NCI-H2029 (cell line): ENCODE results near the gene CDK15.

Source experiments
- DNase-seq: peaks from one replicate; lab custom pipeline; 2025; lab: John Stamatoyannopoulos, UW

The CDK15 gene

GRCh38 chr2:201866643-201867473 is 60.5 kb downstream of the CDK15 start:
- no peak for DNase-seq

DNA sequence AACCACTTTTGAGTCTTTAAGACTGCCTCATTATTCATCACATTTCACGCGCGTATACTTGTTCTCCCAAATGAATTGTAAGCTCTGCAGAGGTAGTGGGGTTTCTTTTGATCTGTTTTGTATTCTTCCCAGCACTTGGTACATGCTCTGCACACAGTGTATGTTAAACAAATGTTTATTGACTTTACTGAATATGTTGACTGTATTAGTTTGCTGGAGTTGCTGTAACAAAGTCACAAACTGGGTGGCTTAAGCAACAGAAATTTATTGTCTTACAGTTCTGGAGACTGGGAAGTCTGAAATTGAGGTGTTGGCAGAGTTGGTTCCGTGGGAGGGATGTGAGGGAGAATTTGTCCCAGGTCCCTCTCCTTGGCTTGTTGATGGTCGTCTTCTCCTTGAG is 65.1 kb downstream of the CDK15 start:
- DNase-seq, result no peak

DNA sequence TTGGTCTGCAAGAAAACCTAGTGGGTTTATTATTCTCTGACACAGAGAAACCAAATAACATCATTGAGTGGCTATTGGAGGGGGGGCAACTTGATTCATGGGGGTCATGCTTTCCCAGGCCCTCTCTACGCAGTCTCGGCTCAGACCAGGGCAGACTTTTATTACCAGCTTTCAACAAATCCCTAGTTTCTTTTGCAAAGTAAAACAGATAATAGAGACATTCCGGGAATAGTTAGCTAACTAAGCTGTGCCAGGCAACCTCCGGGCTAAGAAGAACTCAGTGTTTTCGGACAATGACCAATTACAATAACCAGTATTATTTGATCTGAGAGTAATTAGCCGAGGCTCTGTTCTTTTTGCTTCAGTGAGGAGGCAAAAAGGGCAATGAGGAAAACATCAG is 66.3 kb downstream of the CDK15 start:
- DNase-seq, result no peak

GRCh38 chr2:201879996-201880395 is 73.7 kb downstream of the CDK15 start:
- DNase-seq, result no peak

GRCh38 chr2:201880579-201880978 is 74.2 kb downstream of the CDK15 start:
- no peak for DNase-seq

DNA sequence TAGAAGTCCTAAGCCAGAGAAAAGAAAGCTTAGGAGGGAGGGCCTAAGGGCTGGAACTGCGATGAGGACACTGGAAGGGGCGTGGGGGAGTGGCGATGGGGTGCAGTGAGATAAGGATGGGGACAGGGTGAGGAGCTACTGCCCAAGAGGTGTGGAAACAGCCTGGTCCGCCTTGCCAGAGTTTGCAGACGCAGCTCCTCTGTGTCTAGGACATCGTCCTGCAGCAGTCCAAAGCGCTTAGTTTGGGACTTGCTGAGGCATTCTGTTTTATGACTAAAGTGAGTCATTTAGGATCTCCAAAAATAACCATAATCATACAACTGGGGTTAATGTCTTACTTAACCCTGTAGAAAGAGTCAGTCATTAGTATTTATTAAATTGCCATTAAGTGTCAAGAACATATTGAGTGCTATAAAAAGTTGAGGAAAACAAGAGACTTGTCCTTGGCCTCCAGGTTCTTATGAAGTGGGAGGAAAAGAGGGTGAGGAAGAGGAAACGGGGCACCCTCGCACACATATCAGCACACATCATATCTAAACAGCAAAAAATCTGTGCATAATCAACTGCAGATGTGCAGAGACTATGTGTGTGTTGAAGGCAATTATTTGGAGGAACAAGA is 74.8 kb downstream of the CDK15 start:
- no peak for DNase-seq

DNA sequence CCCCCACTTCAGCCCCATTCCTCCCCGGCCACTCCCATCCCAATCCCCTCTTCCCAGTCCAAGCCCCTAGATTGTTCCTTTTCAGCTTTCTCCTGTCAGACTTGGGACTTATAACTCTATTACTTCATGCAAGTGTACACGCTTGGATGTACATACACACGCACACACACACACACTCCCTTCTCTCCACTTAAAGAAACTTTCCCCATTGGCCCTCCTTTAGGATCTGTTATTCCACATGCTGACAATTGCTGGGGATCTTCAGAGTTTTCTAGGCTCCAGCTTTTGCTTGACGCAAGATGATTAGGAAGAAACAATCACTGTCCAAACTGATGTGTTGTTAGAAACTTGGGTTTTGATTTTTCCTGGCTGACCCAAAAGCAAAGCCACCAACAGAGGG is 75.4 kb downstream of the CDK15 start:
- DNase-seq, result no peak

DNA sequence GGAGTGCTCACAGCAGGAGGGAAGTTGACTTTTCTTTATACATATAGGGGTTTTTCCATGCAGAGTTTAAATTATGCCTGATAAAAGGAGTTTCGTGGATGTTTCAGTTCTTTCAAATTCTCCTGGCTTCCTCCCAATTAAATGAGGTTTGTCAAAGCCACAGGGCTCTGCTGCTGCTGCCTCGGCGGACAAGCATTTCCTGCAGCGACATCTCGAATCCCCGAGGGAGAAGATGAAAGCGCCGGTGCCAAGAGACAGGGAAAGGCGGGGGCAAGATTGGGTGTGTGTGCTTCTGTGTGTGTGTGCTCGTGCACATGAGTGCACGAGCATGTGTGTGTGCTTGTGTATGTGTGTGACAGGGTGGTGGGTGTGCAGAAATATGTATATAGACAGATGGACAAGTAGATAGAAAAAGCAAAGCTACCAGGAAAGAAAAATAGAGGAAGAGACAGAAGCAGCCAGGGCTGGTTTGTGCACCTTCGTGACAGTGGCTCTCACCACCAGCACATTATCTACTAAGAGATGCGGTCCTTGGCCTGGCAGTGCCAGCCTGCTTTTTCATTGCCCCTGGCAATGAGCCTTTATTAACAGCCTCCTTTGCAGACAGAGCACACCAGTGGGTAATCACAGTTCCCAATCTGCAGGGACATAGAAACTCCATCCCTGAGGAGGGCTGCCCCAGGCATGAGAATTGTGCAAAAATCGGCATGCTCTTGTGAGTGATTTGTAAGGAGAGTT is 76.2 kb downstream of the CDK15 start:
- DNase-seq, result no peak

- DNase-seq, result no peak
Observed at GRCh38 chr2:201883606-201884369, 77.5 kb downstream of the CDK15 start.

DNA sequence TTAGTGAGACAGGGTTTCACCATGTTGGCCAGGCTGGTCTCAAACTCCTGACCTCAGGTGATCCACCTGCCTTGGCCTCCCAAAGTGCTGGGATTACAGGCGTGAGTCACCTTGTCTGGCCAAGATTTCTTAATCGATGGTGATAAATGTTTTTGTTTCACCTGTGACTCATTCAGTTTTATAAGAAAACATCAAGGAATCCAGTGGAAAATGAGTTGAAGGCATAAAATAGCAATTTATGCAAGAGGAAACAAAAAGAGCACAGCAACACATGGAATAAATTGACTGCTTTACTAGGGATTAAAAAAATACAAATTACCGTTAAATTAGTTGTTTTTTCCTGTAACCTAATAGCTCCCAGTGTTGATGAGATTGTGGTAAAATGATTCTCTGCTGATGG is 80.2 kb downstream of the CDK15 start:
- DNase-seq, result no peak

GRCh38 chr2:201887773-201888425 is 81.6 kb downstream of the CDK15 start:
- DNase-seq, result no peak

DNA sequence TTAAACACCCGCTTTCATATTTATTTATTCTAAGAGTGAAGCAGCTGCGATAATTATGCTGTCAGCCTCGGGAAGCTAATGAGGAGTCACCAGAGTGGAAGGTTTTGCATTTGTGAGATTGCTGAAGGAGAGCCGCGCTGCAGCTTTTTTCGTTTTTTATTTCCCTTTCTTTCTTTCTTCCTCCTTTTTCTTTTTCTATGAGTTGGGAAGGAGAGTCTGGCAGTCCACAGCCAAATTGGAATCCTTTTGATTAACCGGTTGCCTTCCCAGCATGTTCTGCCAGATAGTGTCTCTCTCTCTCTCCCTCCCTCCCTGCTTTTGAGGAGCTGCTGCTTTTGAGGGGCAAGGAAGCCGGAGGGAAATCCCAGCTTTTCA is 82.1 kb downstream of the CDK15 start:
- no peak for DNase-seq

DNA sequence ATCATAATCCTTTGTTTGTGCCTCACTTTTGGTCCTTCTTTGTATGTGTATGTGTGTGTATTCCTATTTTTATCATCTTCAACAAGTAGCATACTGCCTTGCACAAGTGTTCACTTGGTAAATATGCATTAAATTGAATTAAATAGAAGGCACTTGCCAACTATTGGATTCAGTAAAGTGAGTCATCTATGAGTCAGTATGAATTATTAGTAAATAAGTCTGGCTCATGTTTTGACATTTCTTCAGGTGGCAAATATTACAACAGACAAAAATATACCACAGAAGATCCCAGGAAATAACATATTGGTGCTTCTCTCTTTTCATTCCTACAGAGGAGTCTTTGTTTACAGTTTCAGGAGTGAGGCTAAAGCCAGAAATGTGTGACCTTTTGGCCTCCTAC is 84.1 kb downstream of the CDK15 start:
- DNase-seq, result no peak

- DNase-seq, result no peak
Observed at GRCh38 chr2:201891676-201892075, 85.3 kb downstream of the CDK15 start.

DNA sequence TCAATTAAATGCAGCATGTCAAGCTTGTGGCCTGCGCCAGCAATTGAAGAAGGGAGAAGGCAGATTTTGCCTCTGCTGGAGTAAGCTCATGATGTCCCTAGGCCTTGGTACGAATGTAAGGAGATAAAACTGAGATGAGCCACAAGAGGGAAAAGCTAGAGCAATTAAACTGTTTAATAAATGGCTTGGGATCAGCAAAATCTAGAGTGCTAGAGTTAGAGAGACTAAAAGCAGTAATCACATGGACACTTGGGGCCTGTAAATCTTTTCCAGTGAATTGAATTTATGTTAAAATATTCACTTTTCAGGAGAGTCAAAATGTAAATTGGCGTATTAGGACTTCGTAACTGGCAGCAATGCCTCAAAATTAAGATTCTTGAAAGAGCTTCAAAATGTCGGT is 86.2 kb downstream of the CDK15 start:
- no peak for DNase-seq

- DNase-seq, result no peak
Observed at GRCh38 chr2:201900362-201900761, 94.0 kb downstream of the CDK15 start.

GRCh38 chr2:201901786-201902185 is 95.4 kb downstream of the CDK15 start:
- no peak for DNase-seq

DNA sequence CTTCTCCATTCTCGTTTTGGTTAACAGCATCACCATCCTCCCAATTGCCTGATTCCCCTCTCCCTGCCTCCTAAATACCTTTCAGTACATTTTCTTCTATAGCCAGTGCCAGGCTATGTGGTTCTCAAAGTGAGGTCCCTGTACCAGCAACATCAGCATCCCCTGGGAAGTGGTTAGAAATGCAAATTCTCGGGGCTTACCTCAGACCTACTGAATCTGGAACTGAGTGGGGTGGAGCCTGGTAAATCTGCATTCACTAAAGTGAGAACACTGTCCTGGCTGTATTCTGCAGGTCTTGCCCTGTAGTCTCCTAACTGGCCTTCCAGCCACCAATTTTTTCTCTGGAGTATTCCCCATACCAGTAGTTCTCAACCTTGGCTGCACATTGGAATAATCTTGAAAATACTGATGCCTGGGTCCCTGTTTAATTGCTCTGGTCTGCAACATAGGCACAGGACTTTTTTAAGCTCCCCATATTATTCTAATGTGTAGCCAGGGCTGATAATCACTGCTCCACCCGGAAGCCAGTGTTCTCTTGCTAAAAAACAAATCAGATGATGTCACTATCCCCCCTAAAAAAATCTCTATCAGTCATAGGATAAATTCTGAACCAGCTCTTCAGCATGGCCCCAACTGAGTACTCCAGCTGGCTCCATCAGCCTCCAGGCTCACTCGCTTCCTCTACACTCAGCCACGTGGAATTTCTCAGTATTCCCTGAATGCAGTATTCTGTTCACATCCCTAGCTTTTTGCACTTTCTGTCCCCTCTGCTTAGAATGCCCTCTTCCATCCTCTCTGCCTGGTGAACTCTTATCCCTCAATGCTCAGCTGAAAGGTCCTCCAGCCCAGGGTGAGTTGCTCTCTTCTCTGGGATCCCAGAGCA is 98.4 kb downstream of the CDK15 start:
- no peak for DNase-seq

DNA sequence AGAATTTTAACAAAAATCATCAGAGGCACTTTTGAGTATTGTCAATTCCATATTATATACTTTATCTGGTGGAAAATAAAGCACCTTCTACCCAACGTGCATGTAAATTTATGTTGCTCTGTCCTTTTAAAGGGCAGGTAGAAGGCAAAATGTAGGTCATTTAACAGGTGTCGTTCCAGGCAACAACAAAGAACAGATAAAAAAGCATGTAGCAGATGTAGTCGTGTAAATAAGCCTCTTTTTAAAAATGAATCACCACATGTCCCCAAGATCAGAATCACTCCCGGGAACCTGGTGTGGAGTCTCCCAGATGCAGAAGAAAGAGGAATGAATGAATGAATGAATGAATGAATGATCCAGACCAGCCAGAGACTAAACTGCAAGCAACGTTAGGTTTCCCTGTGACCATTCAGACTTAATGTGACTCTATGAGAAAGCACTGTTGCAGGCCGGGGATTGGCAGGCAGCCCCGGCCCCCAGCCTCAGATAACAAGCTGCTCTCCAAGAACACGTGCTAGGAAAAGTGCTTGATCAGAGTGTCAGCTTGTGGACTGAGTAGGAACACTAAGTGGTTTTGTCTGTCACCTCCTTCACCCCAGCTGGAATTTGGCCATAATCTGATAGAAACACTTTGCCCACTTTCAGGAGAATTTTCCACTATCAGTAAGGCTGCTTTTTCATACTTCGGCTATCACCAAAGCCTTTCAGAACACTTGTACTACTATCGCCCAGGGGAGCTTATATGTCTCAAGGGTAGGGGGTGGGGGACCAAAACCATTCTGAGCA is 100.6 kb downstream of the CDK15 start:
- no peak for DNase-seq

DNA sequence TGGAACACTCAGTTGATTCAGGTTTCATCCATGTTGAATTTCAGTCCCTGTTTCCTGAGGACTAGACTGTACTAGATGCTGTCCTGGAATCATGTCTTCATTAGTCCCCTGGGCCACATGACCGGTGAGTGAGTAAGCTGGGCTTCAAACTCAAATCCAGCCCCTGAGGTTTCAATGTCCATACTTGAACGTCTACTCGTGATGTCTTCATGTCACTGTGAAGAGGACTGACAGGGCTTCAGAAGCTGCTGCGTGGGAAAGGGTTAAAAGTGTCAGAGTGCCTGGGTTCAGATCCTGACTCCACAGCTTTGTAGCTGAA is 101.2 kb downstream of the CDK15 start:
- DNase-seq, result no peak
